ENCODE results near the gene DLL3.
A peak's percentile ranks its signal among the peaks of the same experiment; 100 is the strongest.
"Not testable (repeated sequence)": the region's sequence is repeated elsewhere in the genome, so short reads cannot be mapped to it uniquely, and the experiment has no call there.

The DLL3 gene, protein sequence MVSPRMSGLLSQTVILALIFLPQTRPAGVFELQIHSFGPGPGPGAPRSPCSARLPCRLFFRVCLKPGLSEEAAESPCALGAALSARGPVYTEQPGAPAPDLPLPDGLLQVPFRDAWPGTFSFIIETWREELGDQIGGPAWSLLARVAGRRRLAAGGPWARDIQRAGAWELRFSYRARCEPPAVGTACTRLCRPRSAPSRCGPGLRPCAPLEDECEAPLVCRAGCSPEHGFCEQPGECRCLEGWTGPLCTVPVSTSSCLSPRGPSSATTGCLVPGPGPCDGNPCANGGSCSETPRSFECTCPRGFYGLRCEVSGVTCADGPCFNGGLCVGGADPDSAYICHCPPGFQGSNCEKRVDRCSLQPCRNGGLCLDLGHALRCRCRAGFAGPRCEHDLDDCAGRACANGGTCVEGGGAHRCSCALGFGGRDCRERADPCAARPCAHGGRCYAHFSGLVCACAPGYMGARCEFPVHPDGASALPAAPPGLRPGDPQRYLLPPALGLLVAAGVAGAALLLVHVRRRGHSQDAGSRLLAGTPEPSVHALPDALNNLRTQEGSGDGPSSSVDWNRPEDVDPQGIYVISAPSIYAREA

GRCh38 chr19:39498798-39499642 is at the start of gene DLL3:
DLL3 (plus strand) TSS chr19:39498947; CDS start chr19:39498975, 28 bp downstream.
- Histone ChIP-seq H3K27me3 (ENCODE audit: insufficient read depth, low read length) (peaks cover 23% of the 10 kb centered on the region), H3K9me3 (ENCODE audit: low read length) (no peaks in the 10 kb centered on the region), H3K4me3 (ENCODE audit: low read length) (peak within 1 kb of the TSS; percentile 43), H3K4me1 (ENCODE audit: insufficient read depth, low read length) (peaks cover 9% of the 10 kb centered on the region), H3K36me3 (ENCODE audit: insufficient read depth, low read length) (no peaks in the 10 kb centered on the region), H2AFZ (ENCODE audit: low read depth, low read length) (peak within 1 kb of the TSS; percentile 30)

GRCh38 chr19:39449116-39449797 is 49.5 kb upstream of the DLL3 start:
- H3K9me3 ChIP-seq (ENCODE audit: low read length): no peaks in the 10 kb centered on the region
- H3K36me3 ChIP-seq (ENCODE audit: insufficient read depth, low read length): peaks cover 32% of the 10 kb centered on the region

GRCh38 chr19:39451257-39451656 is 47.5 kb upstream of the DLL3 start:
- not testable (repeated sequence) for H3K9me3 ChIP-seq (ENCODE audit: low read length); H2AFZ ChIP-seq (ENCODE audit: low read depth, low read length); H3K4me1 ChIP-seq (ENCODE audit: insufficient read depth, low read length); H3K27me3 ChIP-seq (ENCODE audit: insufficient read depth, low read length); H3K4me3 ChIP-seq (ENCODE audit: low read length)
- H3K36me3 ChIP-seq (ENCODE audit: insufficient read depth, low read length): peaks cover 35% of the 10 kb centered on the region

More at GRCh38 chr19:39449116-39449797, 49.5 kb upstream of the DLL3 start:
- Histone ChIP-seq H2AFZ (ENCODE audit: low read depth, low read length) (no peak overlapping the region), H3K27me3 (ENCODE audit: insufficient read depth, low read length) (no peaks in the 10 kb centered on the region), H3K4me1 (ENCODE audit: insufficient read depth, low read length) (peaks cover 19% of the 10 kb centered on the region), H3K4me3 (ENCODE audit: low read length) (no peak overlapping the region)

DNA sequence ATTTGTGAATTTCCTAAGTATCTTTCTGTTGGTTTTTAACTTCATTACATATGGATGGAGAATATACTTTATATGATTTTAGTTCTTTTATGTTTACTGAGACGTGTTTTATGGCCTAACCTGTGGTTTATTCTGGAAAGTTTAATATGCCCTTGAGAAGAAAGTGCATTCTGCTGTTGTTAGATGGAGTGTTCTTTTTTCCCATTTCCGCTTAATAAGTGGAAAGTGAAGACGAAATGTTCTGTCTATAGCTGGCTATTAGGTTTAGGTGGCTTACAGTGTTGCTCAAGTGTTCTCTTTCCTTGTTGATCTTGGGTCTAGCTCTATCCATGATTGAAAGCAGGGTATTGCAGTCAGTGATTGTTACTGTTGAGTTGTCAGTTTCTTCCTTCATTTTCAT is 35.3 kb upstream of the DLL3 start:
- H2AFZ ChIP-seq (ENCODE audit: low read depth, low read length): no peak overlapping the region
- no peaks in the 10 kb centered on the region for H3K9me3 ChIP-seq (ENCODE audit: low read length)
- H3K4me3 ChIP-seq (ENCODE audit: low read length): no peak overlapping the region
- H3K36me3 ChIP-seq (ENCODE audit: insufficient read depth, low read length): peaks cover 69% of the 10 kb centered on the region
- no peaks in the 10 kb centered on the region for H3K27me3 ChIP-seq (ENCODE audit: insufficient read depth, low read length)
- H3K4me1 ChIP-seq (ENCODE audit: insufficient read depth, low read length): no peaks in the 10 kb centered on the region

- no peak overlapping the region for H2AFZ ChIP-seq (ENCODE audit: low read depth, low read length)
- H3K4me3 ChIP-seq (ENCODE audit: low read length): no peak overlapping the region
- H3K9me3 ChIP-seq (ENCODE audit: low read length): no peaks in the 10 kb centered on the region
- peaks cover 70% of the 10 kb centered on the region for H3K36me3 ChIP-seq (ENCODE audit: insufficient read depth, low read length)
- no peaks in the 10 kb centered on the region for H3K27me3 ChIP-seq (ENCODE audit: insufficient read depth, low read length)
- H3K4me1 ChIP-seq (ENCODE audit: insufficient read depth, low read length): no peaks in the 10 kb centered on the region
Measured at GRCh38 chr19:39465956-39466747, 32.6 kb upstream of the DLL3 start.

DNA sequence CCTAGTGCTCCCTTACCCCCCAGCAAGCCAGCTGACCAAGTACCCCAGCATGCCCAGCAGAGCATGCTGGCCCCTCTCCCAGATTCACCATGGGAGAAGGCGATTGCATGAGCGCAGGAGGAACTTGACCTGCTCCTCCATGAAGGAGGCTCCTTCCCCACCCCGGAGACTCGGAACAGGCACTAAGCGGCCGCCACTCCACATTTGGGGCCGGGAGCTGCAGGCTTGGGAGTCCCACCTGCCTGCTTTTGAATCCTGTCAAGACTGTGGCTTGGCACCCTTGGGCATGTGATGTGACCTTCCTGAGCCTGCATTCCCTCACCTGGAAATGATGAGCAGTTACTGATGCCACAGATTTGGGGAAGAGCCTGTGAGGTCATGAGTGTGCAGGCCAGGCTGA is 30.8 kb upstream of the DLL3 start:
- H3K27me3 ChIP-seq (ENCODE audit: insufficient read depth, low read length): no peaks in the 10 kb centered on the region
- no peak overlapping the region for H3K4me3 ChIP-seq (ENCODE audit: low read length)
- H2AFZ ChIP-seq (ENCODE audit: low read depth, low read length): no peak overlapping the region
- H3K36me3 ChIP-seq (ENCODE audit: insufficient read depth, low read length): peaks cover 80% of the 10 kb centered on the region
- no peaks in the 10 kb centered on the region for H3K4me1 ChIP-seq (ENCODE audit: insufficient read depth, low read length)
- no peaks in the 10 kb centered on the region for H3K9me3 ChIP-seq (ENCODE audit: low read length)

GRCh38 chr19:39469036-39469435 is 29.7 kb upstream of the DLL3 start:
- Histone ChIP-seq H3K27me3 (ENCODE audit: insufficient read depth, low read length) (no peaks in the 10 kb centered on the region), H3K36me3 (ENCODE audit: insufficient read depth, low read length) (peaks cover 86% of the 10 kb centered on the region), H3K4me3 (ENCODE audit: low read length) (no peak overlapping the region), H3K9me3 (ENCODE audit: low read length) (no peaks in the 10 kb centered on the region), H3K4me1 (ENCODE audit: insufficient read depth, low read length) (no peaks in the 10 kb centered on the region), H2AFZ (ENCODE audit: low read depth, low read length) (no peak overlapping the region)

- H2AFZ ChIP-seq (ENCODE audit: low read depth, low read length): no peak overlapping the region
- no peaks in the 10 kb centered on the region for H3K9me3 ChIP-seq (ENCODE audit: low read length)
- H3K27me3 ChIP-seq (ENCODE audit: insufficient read depth, low read length): no peaks in the 10 kb centered on the region
- no peak overlapping the region for H3K4me3 ChIP-seq (ENCODE audit: low read length)
- peaks cover 89% of the 10 kb centered on the region for H3K36me3 ChIP-seq (ENCODE audit: insufficient read depth, low read length)
- H3K4me1 ChIP-seq (ENCODE audit: insufficient read depth, low read length): no peaks in the 10 kb centered on the region
Measured at GRCh38 chr19:39469567-39469966, 29.2 kb upstream of the DLL3 start.

GRCh38 chr19:39470724-39471339 is 27.9 kb upstream of the DLL3 start:
- H3K9me3 ChIP-seq (ENCODE audit: low read length): no peaks in the 10 kb centered on the region
- H3K4me3 ChIP-seq (ENCODE audit: low read length): no peak overlapping the region
- H3K27me3 ChIP-seq (ENCODE audit: insufficient read depth, low read length): no peaks in the 10 kb centered on the region
- peaks cover 85% of the 10 kb centered on the region for H3K36me3 ChIP-seq (ENCODE audit: insufficient read depth, low read length)
- no peaks in the 10 kb centered on the region for H3K4me1 ChIP-seq (ENCODE audit: insufficient read depth, low read length)
- no peak overlapping the region for H2AFZ ChIP-seq (ENCODE audit: low read depth, low read length)

DNA sequence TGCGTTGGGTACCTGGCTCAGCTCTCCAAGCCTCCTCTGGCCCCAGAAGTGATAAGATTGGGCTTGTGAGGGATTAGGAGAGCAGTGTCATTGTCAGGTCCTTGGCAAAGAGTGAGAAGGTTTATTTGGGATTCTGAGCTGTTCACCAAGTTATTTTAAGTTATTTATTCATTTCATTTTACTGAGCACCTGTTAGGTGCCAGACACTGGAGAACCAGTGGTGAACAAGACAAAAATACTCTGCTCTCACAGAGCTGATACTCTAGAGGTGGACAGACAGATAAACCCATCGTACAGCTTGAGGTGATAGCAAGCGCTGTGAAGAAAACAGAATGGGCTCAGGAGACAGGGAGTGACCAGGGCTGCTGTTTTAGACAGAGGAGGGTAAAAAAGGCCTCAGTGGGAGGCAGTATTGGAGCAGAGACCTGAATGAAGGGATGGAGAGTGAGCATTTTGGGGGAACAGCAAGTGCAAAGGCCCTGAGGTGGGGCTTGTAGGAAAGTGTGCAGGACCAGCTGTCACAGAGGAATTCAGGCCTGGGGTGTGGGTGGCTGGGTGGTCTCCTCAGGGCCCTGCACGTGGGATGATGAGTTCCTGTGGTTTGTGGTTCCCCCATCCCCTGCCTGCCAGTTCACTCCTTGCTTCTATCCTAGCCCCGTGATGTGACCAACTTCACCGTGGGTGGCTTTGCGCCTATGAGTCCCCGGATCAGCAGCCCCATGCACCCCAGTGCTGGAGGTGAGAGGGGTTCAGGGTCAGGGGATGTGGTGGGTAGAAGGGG is 26.8 kb upstream of the DLL3 start:
- H2AFZ ChIP-seq (ENCODE audit: low read depth, low read length): no peak overlapping the region
- H3K36me3 ChIP-seq (ENCODE audit: insufficient read depth, low read length): peaks cover 89% of the 10 kb centered on the region
- no peaks in the 10 kb centered on the region for H3K27me3 ChIP-seq (ENCODE audit: insufficient read depth, low read length)
- H3K4me3 ChIP-seq (ENCODE audit: low read length): no peak overlapping the region
- no peaks in the 10 kb centered on the region for H3K4me1 ChIP-seq (ENCODE audit: insufficient read depth, low read length)
- H3K9me3 ChIP-seq (ENCODE audit: low read length): no peaks in the 10 kb centered on the region

DNA sequence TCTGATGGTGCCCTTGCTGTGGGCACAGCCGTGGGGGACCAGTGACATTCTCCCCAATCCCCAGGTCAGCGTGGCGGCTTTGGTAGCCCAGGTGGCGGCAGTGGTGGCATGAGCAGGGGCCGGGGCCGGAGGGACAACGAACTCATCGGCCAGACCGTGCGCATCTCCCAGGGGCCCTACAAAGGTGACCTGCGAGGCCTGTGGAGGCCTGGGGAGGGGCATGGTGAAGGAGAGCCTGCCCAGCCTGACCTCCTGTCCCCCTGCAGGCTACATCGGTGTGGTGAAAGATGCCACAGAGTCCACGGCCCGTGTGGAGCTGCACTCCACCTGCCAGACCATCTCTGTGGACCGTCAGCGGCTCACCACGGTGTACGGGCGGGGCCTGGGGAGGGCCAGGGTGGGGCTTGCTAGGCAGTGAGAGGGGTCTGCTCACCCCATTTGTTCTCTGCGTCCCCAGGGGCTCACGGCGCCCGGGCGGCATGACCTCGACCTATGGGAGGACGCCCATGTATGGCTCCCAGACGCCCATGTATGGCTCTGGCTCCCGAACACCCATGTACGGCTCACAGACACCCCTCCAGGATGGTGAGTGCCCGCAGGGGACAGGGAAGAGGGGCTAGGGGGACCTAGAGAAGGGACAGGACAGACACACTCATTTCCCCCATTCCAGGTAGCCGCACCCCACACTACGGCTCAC is 25.9 kb upstream of the DLL3 start:
- H3K9me3 ChIP-seq (ENCODE audit: low read length): no peaks in the 10 kb centered on the region
- H3K4me3 ChIP-seq (ENCODE audit: low read length): no peak overlapping the region
- H3K36me3 ChIP-seq (ENCODE audit: insufficient read depth, low read length): peaks cover 82% of the 10 kb centered on the region
- no peaks in the 10 kb centered on the region for H3K27me3 ChIP-seq (ENCODE audit: insufficient read depth, low read length)
- H3K4me1 ChIP-seq (ENCODE audit: insufficient read depth, low read length): no peaks in the 10 kb centered on the region
- no peak overlapping the region for H2AFZ ChIP-seq (ENCODE audit: low read depth, low read length)
